Measurements from ENCODE around the gene PPIP5K2.
"Not testable (repeated sequence)": the region's sequence is repeated elsewhere in the genome, so short reads cannot be mapped to it uniquely, and the experiment has no call there.

Gene PPIP5K2

GRCh38 chr5:103122242-103122641, 2.1 kb downstream of the PPIP5K2 start:
- H3K4me1 ChIP-seq (ENCODE audit: insufficient read depth, low read length), result peaks cover 25% of the 10 kb centered on the region
- no peak overlapping the region for H3K4me3 ChIP-seq (ENCODE audit: low read depth in 1 of 2, low read length in 2 of 2)
- no peaks in the 10 kb centered on the region for H3K9me3 ChIP-seq (ENCODE audit: low read length)

GRCh38 chr5:103126557-103126956, 6.5 kb downstream of the PPIP5K2 start:
- no peak overlapping the region for H3K27ac ChIP-seq (ENCODE audit: low read depth, low read length)
- H3K36me3 ChIP-seq (ENCODE audit: insufficient read depth, low read length), result peaks cover 5% of the 10 kb centered on the region

More at GRCh38 chr5:103122242-103122641, 2.1 kb downstream of the PPIP5K2 start:
- no peak overlapping the region for H3K9ac ChIP-seq (ENCODE audit: low read length)
- no peak overlapping the region for H3K27ac ChIP-seq (ENCODE audit: low read depth, low read length)
- H3K27me3 ChIP-seq (ENCODE audit: control insufficient read depth in 1 of 2, insufficient read depth in 2 of 2, low read length in 2 of 2), result no peaks in the 10 kb centered on the region
- H3K36me3 ChIP-seq (ENCODE audit: insufficient read depth, low read length), result no peaks in the 10 kb centered on the region

GRCh38 chr5:103127292-103127817, 7.3 kb downstream of the PPIP5K2 start:
- no peak overlapping the region for H3K9ac ChIP-seq (ENCODE audit: low read length)
- H3K4me3 ChIP-seq (ENCODE audit: low read depth in 1 of 2, low read length in 2 of 2), result no peak overlapping the region
- H3K4me1 ChIP-seq (ENCODE audit: insufficient read depth, low read length), result peaks cover 9% of the 10 kb centered on the region
- peaks cover 5% of the 10 kb centered on the region for H3K36me3 ChIP-seq (ENCODE audit: insufficient read depth, low read length)
- no peaks in the 10 kb centered on the region for H3K27me3 ChIP-seq (ENCODE audit: control insufficient read depth in 1 of 2, insufficient read depth in 2 of 2, low read length in 2 of 2)
- H3K9me3 ChIP-seq (ENCODE audit: low read length), result no peaks in the 10 kb centered on the region
- no peak overlapping the region for H3K27ac ChIP-seq (ENCODE audit: low read depth, low read length)

More at GRCh38 chr5:103126557-103126956, 6.5 kb downstream of the PPIP5K2 start:
- Histone ChIP-seq H3K27me3 (ENCODE audit: control insufficient read depth in 1 of 2, insufficient read depth in 2 of 2, low read length in 2 of 2) (no peaks in the 10 kb centered on the region), H3K4me1 (ENCODE audit: insufficient read depth, low read length) (peaks cover 16% of the 10 kb centered on the region), H3K9ac (ENCODE audit: low read length) (no peak overlapping the region), H3K9me3 (ENCODE audit: low read length) (no peaks in the 10 kb centered on the region), H3K4me3 (ENCODE audit: low read depth in 1 of 2, low read length in 2 of 2) (no peak overlapping the region)

- Histone ChIP-seq H3K9ac (ENCODE audit: low read length) (no peak overlapping the region), H3K4me3 (ENCODE audit: low read depth in 1 of 2, low read length in 2 of 2) (no peak overlapping the region), H3K36me3 (ENCODE audit: insufficient read depth, low read length) (peaks cover 5% of the 10 kb centered on the region), H3K4me1 (ENCODE audit: insufficient read depth, low read length) (peaks cover 4% of the 10 kb centered on the region), H3K27ac (ENCODE audit: low read depth, low read length) (no peak overlapping the region), H3K27me3 (ENCODE audit: control insufficient read depth in 1 of 2, insufficient read depth in 2 of 2, low read length in 2 of 2) (no peaks in the 10 kb centered on the region), H3K9me3 (ENCODE audit: low read length) (no peaks in the 10 kb centered on the region)
Measured at GRCh38 chr5:103128202-103128601, 8.1 kb downstream of the PPIP5K2 start.

- no peaks in the 10 kb centered on the region for H3K4me1 ChIP-seq (ENCODE audit: insufficient read depth, low read length)
- H3K9ac ChIP-seq (ENCODE audit: low read length), result no peak overlapping the region
- H3K27me3 ChIP-seq (ENCODE audit: control insufficient read depth in 1 of 2, insufficient read depth in 2 of 2, low read length in 2 of 2), result no peaks in the 10 kb centered on the region
- H3K36me3 ChIP-seq (ENCODE audit: insufficient read depth, low read length), result peaks cover 5% of the 10 kb centered on the region
- no peaks in the 10 kb centered on the region for H3K9me3 ChIP-seq (ENCODE audit: low read length)
- no peak overlapping the region for H3K27ac ChIP-seq (ENCODE audit: low read depth, low read length)
- H3K4me3 ChIP-seq (ENCODE audit: low read depth in 1 of 2, low read length in 2 of 2), result no peak overlapping the region
Measured at GRCh38 chr5:103132684-103133083, 12.6 kb downstream of the PPIP5K2 start.

GRCh38 chr5:103133231-103133630, 13.1 kb downstream of the PPIP5K2 start:
- no peak overlapping the region for H3K9ac ChIP-seq (ENCODE audit: low read length)
- peaks cover 5% of the 10 kb centered on the region for H3K36me3 ChIP-seq (ENCODE audit: insufficient read depth, low read length)
- H3K4me3 ChIP-seq (ENCODE audit: low read depth in 1 of 2, low read length in 2 of 2), result no peak overlapping the region
- H3K9me3 ChIP-seq (ENCODE audit: low read length), result no peaks in the 10 kb centered on the region
- no peaks in the 10 kb centered on the region for H3K27me3 ChIP-seq (ENCODE audit: control insufficient read depth in 1 of 2, insufficient read depth in 2 of 2, low read length in 2 of 2)
- no peaks in the 10 kb centered on the region for H3K4me1 ChIP-seq (ENCODE audit: insufficient read depth, low read length)
- no peak overlapping the region for H3K27ac ChIP-seq (ENCODE audit: low read depth, low read length)

- no peak overlapping the region for H3K27ac ChIP-seq (ENCODE audit: low read depth, low read length)
- no peak overlapping the region for H3K9ac ChIP-seq (ENCODE audit: low read length)
- H3K27me3 ChIP-seq (ENCODE audit: control insufficient read depth in 1 of 2, insufficient read depth in 2 of 2, low read length in 2 of 2), result no peaks in the 10 kb centered on the region
- no peak overlapping the region for H3K4me3 ChIP-seq (ENCODE audit: low read depth in 1 of 2, low read length in 2 of 2)
- H3K4me1 ChIP-seq (ENCODE audit: insufficient read depth, low read length), result no peaks in the 10 kb centered on the region
- H3K9me3 ChIP-seq (ENCODE audit: low read length), result no peaks in the 10 kb centered on the region
- H3K36me3 ChIP-seq (ENCODE audit: insufficient read depth, low read length), result no peaks in the 10 kb centered on the region
Measured at GRCh38 chr5:103135461-103135860, 15.4 kb downstream of the PPIP5K2 start.

GRCh38 chr5:103138202-103138690, 18.1 kb downstream of the PPIP5K2 start:
- Histone ChIP-seq H3K36me3 (ENCODE audit: insufficient read depth, low read length) (no peaks in the 10 kb centered on the region), H3K27ac (ENCODE audit: low read depth, low read length) (no peak overlapping the region)

GRCh38 chr5:103139264-103139865, 19.3 kb downstream of the PPIP5K2 start:
- Histone ChIP-seq H3K4me3 (ENCODE audit: low read depth in 1 of 2, low read length in 2 of 2) (no peak overlapping the region), H3K36me3 (ENCODE audit: insufficient read depth, low read length) (no peaks in the 10 kb centered on the region), H3K27me3 (ENCODE audit: control insufficient read depth in 1 of 2, insufficient read depth in 2 of 2, low read length in 2 of 2) (no peaks in the 10 kb centered on the region), H3K9ac (ENCODE audit: low read length) (no peak overlapping the region), H3K27ac (ENCODE audit: low read depth, low read length) (no peak overlapping the region), H3K9me3 (ENCODE audit: low read length) (no peaks in the 10 kb centered on the region), H3K4me1 (ENCODE audit: insufficient read depth, low read length) (no peaks in the 10 kb centered on the region)

More at GRCh38 chr5:103138202-103138690, 18.1 kb downstream of the PPIP5K2 start:
- no peak overlapping the region for H3K4me3 ChIP-seq (ENCODE audit: low read depth in 1 of 2, low read length in 2 of 2)
- H3K4me1 ChIP-seq (ENCODE audit: insufficient read depth, low read length), result no peaks in the 10 kb centered on the region
- H3K9me3 ChIP-seq (ENCODE audit: low read length), result no peaks in the 10 kb centered on the region
- no peak overlapping the region for H3K9ac ChIP-seq (ENCODE audit: low read length)
- no peaks in the 10 kb centered on the region for H3K27me3 ChIP-seq (ENCODE audit: control insufficient read depth in 1 of 2, insufficient read depth in 2 of 2, low read length in 2 of 2)

GRCh38 chr5:103142132-103142531, 22.0 kb downstream of the PPIP5K2 start:
- not testable (repeated sequence) for H3K27me3 ChIP-seq (ENCODE audit: control insufficient read depth in 1 of 2, insufficient read depth in 2 of 2, low read length in 2 of 2); H3K9ac ChIP-seq (ENCODE audit: low read length); H3K4me1 ChIP-seq (ENCODE audit: insufficient read depth, low read length); H3K36me3 ChIP-seq (ENCODE audit: insufficient read depth, low read length); H3K4me3 ChIP-seq (ENCODE audit: low read depth in 1 of 2, low read length in 2 of 2); H3K27ac ChIP-seq (ENCODE audit: low read depth, low read length); H3K9me3 ChIP-seq (ENCODE audit: low read length)

GRCh38 chr5:103145196-103145595, 25.1 kb downstream of the PPIP5K2 start:
- H3K4me3 ChIP-seq (ENCODE audit: low read depth in 1 of 2, low read length in 2 of 2), result no peak overlapping the region

GRCh38 chr5:103148213-103148612, 28.1 kb downstream of the PPIP5K2 start:
- H3K9ac ChIP-seq (ENCODE audit: low read length), result no peak overlapping the region
- H3K4me3 ChIP-seq (ENCODE audit: low read depth in 1 of 2, low read length in 2 of 2), result no peak overlapping the region
- no peaks in the 10 kb centered on the region for H3K4me1 ChIP-seq (ENCODE audit: insufficient read depth, low read length)
- H3K9me3 ChIP-seq (ENCODE audit: low read length), result no peaks in the 10 kb centered on the region
- no peak overlapping the region for H3K27ac ChIP-seq (ENCODE audit: low read depth, low read length)
- no peaks in the 10 kb centered on the region for H3K27me3 ChIP-seq (ENCODE audit: control insufficient read depth in 1 of 2, insufficient read depth in 2 of 2, low read length in 2 of 2)
- peaks cover 7% of the 10 kb centered on the region for H3K36me3 ChIP-seq (ENCODE audit: insufficient read depth, low read length)

More at GRCh38 chr5:103145196-103145595, 25.1 kb downstream of the PPIP5K2 start:
- Histone ChIP-seq H3K9ac (ENCODE audit: low read length) (no peak overlapping the region), H3K27me3 (ENCODE audit: control insufficient read depth in 1 of 2, insufficient read depth in 2 of 2, low read length in 2 of 2) (no peaks in the 10 kb centered on the region), H3K27ac (ENCODE audit: low read depth, low read length) (no peak overlapping the region), H3K9me3 (ENCODE audit: low read length) (no peaks in the 10 kb centered on the region), H3K4me1 (ENCODE audit: insufficient read depth, low read length) (no peaks in the 10 kb centered on the region), H3K36me3 (ENCODE audit: insufficient read depth, low read length) (no peaks in the 10 kb centered on the region)
